RWPE2 (cell line): ENCODE results near the gene SAMD14.

Experiments used
- ATAC-seq: fragments of 200-7000 bp; cut with Tn5 transposase; 3 replicates; pipeline ENCODE4 v1.9.1; 2021; ENCODE audit warnings: low read depth
- DNase-seq: peaks from one replicate; pipeline ENCODE4 v3.0.0-alpha.2; 2020; ENCODE audit warnings: low spot score
- H3K27ac ChIP-seq: fragments of 450-650 bp; 2 replicates; pipeline ENCODE4 v1.5.1; 2017; ENCODE audit warnings: mild to moderate bottlenecking; ENCODE audit not compliant: poor library complexity, severe bottlenecking
- H3K27me3 ChIP-seq: fragments of 250-450 bp; sonication (Bioruptor Pico); 2 replicates; pipeline ENCODE4 v1.5.1; 2021; ENCODE audit warnings: mild to moderate bottlenecking, moderate library complexity; ENCODE audit not compliant: insufficient read depth, poor library complexity, severe bottlenecking
- H3K36me3 ChIP-seq: fragments of 250-450 bp; sonication (Bioruptor Pico); 2 replicates; pipeline ENCODE4 v1.5.1; 2020; ENCODE audit warnings: low read depth, mild to moderate bottlenecking, moderate library complexity
- H3K4me1 ChIP-seq: fragments of 250-450 bp; sonication (Bioruptor Pico); 2 replicates; pipeline ENCODE4 v1.5.1; 2021; ENCODE audit warnings: mild to moderate bottlenecking, moderate library complexity; ENCODE audit not compliant: insufficient read depth, poor library complexity, severe bottlenecking
- H3K4me3 ChIP-seq: fragments of 250-450 bp; sonication (Bioruptor Pico); 2 replicates; pipeline ENCODE4 v1.5.1; 2021; ENCODE audit warnings: mild to moderate bottlenecking, moderate library complexity; ENCODE audit not compliant: severe bottlenecking
- H3K9me3 ChIP-seq: fragments of 250-450 bp; sonication (Bioruptor Pico); 2 replicates; pipeline ENCODE4 v1.5.1; 2021; ENCODE audit warnings: mild to moderate bottlenecking, moderate library complexity; ENCODE audit not compliant: severe bottlenecking
- TF ChIP-seq, protein P1 (sequence below): fragments of 450-650 bp; IDR thresholded peaks from one replicate; pipeline ENCODE4 v1.5.1; 2017; ENCODE audit warnings: mild to moderate bottlenecking, moderate library complexity; ENCODE audit not compliant: poor library complexity, severe bottlenecking

The SAMD14 gene

DNA sequence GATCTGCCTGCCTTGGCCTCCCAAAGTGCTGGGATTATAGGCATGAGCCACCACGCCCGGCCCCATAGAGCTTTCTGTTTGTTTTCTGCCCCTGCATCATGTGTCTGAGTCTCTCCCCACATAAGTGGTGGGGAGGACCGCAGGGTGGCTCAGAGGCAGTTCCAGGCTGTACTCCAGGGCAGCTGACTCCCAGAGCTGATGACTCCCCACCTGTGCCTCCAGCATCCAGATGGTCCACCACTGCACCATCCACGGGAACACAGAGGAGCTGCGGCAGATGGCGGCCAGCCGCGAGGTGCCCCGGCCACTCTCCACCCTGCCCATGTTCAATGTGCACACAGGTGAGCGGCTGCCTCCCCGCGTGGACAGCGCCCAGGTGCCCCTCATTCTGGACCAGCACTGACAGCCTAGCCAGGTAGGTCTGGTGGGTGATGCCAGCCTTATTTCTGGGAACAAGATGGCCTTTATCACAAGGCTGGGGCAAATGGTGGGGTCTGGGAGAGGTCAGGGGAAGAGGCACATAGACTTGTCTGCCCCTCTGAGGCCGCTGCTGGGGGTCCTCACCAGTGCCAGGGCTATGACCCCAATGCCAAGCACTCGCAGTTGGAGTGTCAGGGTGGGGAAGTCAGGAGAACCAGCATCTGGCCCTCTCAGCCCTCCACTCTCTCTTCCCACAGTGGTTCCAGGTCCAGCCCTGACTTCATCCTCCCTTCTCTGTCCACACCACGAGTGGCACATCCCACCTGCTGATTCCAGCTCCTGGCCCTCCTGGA is 45.3 kb upstream of the SAMD14 start:
- Histone ChIP-seq H3K4me1 (peaks cover 15% of the 10 kb centered on the region), H3K36me3 (no peaks in the 10 kb centered on the region), H3K27ac (no peak overlapping the region), H3K27me3 (no peaks in the 10 kb centered on the region), H3K9me3 (no peaks in the 10 kb centered on the region), H3K4me3 (no peak overlapping the region)
- DNase-seq (no peak), ATAC-seq (no peak)
- TF ChIP-seq, protein P1, sequence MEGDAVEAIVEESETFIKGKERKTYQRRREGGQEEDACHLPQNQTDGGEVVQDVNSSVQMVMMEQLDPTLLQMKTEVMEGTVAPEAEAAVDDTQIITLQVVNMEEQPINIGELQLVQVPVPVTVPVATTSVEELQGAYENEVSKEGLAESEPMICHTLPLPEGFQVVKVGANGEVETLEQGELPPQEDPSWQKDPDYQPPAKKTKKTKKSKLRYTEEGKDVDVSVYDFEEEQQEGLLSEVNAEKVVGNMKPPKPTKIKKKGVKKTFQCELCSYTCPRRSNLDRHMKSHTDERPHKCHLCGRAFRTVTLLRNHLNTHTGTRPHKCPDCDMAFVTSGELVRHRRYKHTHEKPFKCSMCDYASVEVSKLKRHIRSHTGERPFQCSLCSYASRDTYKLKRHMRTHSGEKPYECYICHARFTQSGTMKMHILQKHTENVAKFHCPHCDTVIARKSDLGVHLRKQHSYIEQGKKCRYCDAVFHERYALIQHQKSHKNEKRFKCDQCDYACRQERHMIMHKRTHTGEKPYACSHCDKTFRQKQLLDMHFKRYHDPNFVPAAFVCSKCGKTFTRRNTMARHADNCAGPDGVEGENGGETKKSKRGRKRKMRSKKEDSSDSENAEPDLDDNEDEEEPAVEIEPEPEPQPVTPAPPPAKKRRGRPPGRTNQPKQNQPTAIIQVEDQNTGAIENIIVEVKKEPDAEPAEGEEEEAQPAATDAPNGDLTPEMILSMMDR, result no peak

DNA sequence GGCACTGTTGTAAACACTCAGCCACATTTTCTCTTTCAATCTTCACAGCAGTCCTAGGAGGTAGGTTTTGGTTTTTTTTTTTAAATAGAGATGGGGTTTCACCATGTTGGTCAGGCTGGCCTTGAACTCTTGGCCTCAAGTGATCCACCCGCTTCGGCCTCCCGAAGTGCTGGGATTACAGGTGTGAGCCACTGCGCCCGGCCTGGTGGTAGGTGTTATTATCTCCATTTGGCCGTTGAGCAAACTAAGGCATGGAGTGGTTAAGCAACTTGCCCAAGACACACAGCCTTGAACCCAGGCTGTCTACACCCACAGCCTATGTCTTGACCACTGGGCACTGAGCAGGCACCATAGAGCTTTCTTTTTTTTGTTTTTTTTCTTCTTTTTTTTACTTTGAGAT is 44.5 kb upstream of the SAMD14 start:
- DNase-seq (no peak), ATAC-seq (no peak)
- peaks cover 15% of the 10 kb centered on the region for H3K4me1 ChIP-seq
- H3K9me3 ChIP-seq, result no peaks in the 10 kb centered on the region
- no peaks in the 10 kb centered on the region for H3K27me3 ChIP-seq
- TF ChIP-seq, protein P1, result no peak
- H3K36me3 ChIP-seq, result no peaks in the 10 kb centered on the region
- H3K27ac ChIP-seq, result no peak overlapping the region
- no peak overlapping the region for H3K4me3 ChIP-seq

DNA sequence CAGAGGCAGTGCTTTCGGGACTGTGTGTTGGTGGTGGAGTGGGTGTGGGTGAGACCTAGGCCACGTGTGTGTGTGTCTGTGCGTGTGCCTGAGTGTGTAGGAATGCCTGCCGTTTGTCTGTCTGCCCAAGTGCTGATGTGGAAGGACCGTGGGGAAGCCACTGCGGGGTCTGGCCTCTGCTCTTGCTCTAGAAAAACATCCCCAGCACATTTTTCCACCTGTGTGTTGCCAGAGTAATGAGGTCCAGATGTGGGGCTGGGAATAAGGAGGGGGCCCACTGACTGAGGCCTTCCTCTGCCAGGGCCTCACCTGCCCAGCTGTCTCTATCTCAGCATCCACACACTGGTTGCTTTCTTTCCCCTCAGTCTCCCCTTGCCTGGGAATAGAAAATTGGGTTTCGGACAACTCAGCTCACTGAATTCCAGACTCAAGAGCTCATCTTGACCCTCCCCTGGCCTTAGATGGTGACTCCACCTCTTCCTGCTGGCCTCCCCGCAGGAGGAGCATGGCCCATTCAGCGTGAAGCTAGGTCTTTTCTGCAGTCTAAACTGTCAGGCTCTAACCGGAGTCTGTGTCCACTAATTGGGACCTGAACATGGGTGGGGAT is 43.5 kb upstream of the SAMD14 start:
- Histone ChIP-seq H3K27ac (no peak overlapping the region), H3K27me3 (no peaks in the 10 kb centered on the region), H3K9me3 (no peaks in the 10 kb centered on the region), H3K36me3 (no peaks in the 10 kb centered on the region), H3K4me1 (peaks cover 8% of the 10 kb centered on the region), H3K4me3 (no peak overlapping the region)
- TF ChIP-seq, protein P1, result no peak
- no peak for ATAC-seq
- no peak for DNase-seq

DNA sequence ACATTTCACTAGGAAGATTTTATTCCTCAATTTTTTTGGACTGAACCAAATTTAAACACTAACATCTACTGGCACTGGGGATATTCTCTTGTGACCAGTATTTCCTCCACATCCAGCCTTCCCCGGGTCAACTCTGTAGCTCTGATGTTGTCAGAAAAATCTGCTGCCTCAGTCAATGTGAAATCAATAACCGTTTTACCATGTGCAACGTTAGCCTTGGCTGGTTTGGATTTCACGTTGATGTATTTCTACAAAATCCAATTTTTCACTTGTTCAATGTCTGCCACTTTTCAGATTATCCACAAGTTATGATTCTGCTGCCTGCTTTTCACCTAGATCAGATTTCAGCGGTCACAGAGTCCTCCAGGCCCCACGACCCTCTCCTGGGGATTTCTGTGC is 43.0 kb upstream of the SAMD14 start:
- Histone ChIP-seq H3K27me3 (no peaks in the 10 kb centered on the region), H3K9me3 (no peaks in the 10 kb centered on the region), H3K27ac (no peak overlapping the region), H3K36me3 (no peaks in the 10 kb centered on the region), H3K4me3 (no peak overlapping the region), H3K4me1 (peaks cover 3% of the 10 kb centered on the region)
- DNase-seq, result no peak
- TF ChIP-seq, protein P1, result no peak
- no peak for ATAC-seq

DNA sequence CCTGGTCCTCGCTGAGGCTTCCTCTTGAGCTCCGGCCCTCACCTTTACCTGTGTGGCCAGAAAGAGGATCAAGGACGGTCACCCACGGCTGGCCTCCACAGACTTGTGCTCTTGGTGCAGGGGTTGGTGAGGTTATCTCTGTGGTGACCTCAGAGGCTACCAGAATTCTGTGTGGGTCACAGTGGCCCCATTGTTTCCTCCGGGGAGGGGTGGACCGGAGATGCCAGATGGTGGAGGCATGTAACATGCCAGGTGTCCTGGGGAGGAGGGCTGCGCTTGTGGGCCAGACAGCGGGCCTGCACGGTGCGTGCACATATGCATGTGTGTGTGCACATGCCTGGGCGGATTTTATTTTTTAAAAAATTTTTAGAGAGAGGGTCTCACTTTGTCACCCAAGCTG is 42.2 kb upstream of the SAMD14 start:
- Histone ChIP-seq H3K27ac (no peak overlapping the region), H3K36me3 (no peaks in the 10 kb centered on the region), H3K4me1 (no peaks in the 10 kb centered on the region), H3K4me3 (no peak overlapping the region), H3K9me3 (no peaks in the 10 kb centered on the region), H3K27me3 (no peaks in the 10 kb centered on the region)
- DNase-seq (no peak), ATAC-seq (no peak)
- TF ChIP-seq, protein P1, result no peak
